IMR-90 (cell line): ENCODE results near the gene MAP7. TPM values are rescaled to one million over a fixed set of nuclear protein-coding genes. Genes with fewer than 3 reads are reported as not detected.
A peak's percentile ranks its signal among the peaks of the same experiment; 100 is the strongest.

Experiments used
- ATAC-seq: fragments of 200-7000 bp; cut with Tn5 transposase; 2 replicates; pipeline ENCODE4 v1.9.1; 2020; ENCODE audit warnings: low read depth, mild to moderate bottlenecking, moderate library complexity
- BruUV-seq: library from RNA; stranded (reverse); fragments of 400-500 nt; replicated peaks from 2 replicates; lab custom pipeline; 2021; lab: Mats Ljungman, UMichigan
- CTCF ChIA-PET: fragments of 300-600 bp; formaldehyde crosslinking; extraction: SDS; loops from one replicate; lab custom pipeline; 2021; ENCODE audit warnings: antibody characterized with exemption; lab: Yijun Ruan, JAX
- POLR2A ChIA-PET: fragments of 300-600 bp; sonication (Branson Sonifier 250); formaldehyde crosslinking; loops from one replicate; lab custom pipeline; 2022; ENCODE audit warnings: antibody characterized with exemption; ENCODE audit not compliant: unreplicated experiment; lab: Charles Lee
- DNase-seq: peaks from one replicate; pipeline ENCODE4 v3.0.0; 2013
- H2AFZ ChIP-seq: replicated peaks from 2 replicates; pipeline ENCODE3; 2013; ENCODE audit warnings: low read length, mild to moderate bottlenecking; ENCODE audit not compliant: poor library complexity
- H2AK5ac ChIP-seq: 2 replicates; pipeline ENCODE4 v1.6.1; 2013; ENCODE audit warnings: low read depth, low read length, inconsistent platforms
- H2AK9ac ChIP-seq: replicated peaks from 2 replicates; pipeline ENCODE3; 2013; ENCODE audit warnings: mild to moderate bottlenecking, low read depth, low read length, moderate library complexity; ENCODE audit not compliant: poor library complexity
- H2BK120ac ChIP-seq: 2 replicates; pipeline ENCODE4 v1.6.1; 2013; ENCODE audit warnings: low read depth, low read length, inconsistent platforms
- H2BK15ac ChIP-seq: 3 replicates; pipeline ENCODE4 v1.6.1; 2013; ENCODE audit warnings: low read depth, low read length, inconsistent platforms
- H2BK20ac ChIP-seq: 2 replicates; pipeline ENCODE4 v1.6.1; 2013; ENCODE audit warnings: low read depth, mild to moderate bottlenecking, inconsistent platforms, low read length, moderate library complexity
- H2BK5ac ChIP-seq: 2 replicates; pipeline ENCODE4 v1.6.1; 2013; ENCODE audit warnings: mild to moderate bottlenecking, low read depth, low read length, inconsistent platforms; ENCODE audit not compliant: poor library complexity, severe bottlenecking
- H3K14ac ChIP-seq: replicated peaks from 2 replicates; pipeline ENCODE4 v1.6.1; 2013; ENCODE audit warnings: low read depth, low read length, inconsistent platforms
- H3K18ac ChIP-seq: 2 replicates; pipeline ENCODE4 v1.6.1; 2013; ENCODE audit warnings: low read depth, low read length, control low read depth
- H3K23ac ChIP-seq: 2 replicates; pipeline ENCODE4 v1.6.1; 2013; ENCODE audit warnings: low read depth, low read length, inconsistent platforms
- H3K27ac ChIP-seq: 2 replicates; pipeline ENCODE4 v1.5.1; 2013; ENCODE audit warnings: mild to moderate bottlenecking, control low read depth, low read length; ENCODE audit not compliant: insufficient read depth
- H3K27me3 ChIP-seq: 2 replicates; pipeline ENCODE4 v1.6.1; 2013; ENCODE audit warnings: low read length; ENCODE audit not compliant: control insufficient read depth, insufficient read depth
- H3K36me3 ChIP-seq: 2 replicates; pipeline ENCODE4 v1.6.1; 2013; ENCODE audit warnings: low read length, mixed read lengths; ENCODE audit not compliant: control insufficient read depth, insufficient read depth
- H3K4ac ChIP-seq: 2 replicates; pipeline ENCODE4 v1.6.1; 2013; ENCODE audit warnings: low read depth, low read length, inconsistent platforms
- H3K4me1 ChIP-seq: 2 replicates; pipeline ENCODE4 v1.6.1; 2013; ENCODE audit warnings: low read length, mixed read lengths; ENCODE audit not compliant: control insufficient read depth, insufficient read depth
- H3K4me2 ChIP-seq: 2 replicates; pipeline ENCODE4 v1.6.1; 2013; ENCODE audit warnings: low read depth, mild to moderate bottlenecking, control low read depth, low read length, moderate library complexity
- H3K4me3 ChIP-seq: 2 replicates; pipeline ENCODE4 v1.5.1; 2013; ENCODE audit warnings: low read depth, mild to moderate bottlenecking, control low read depth, low read length, moderate library complexity; ENCODE audit not compliant: insufficient read depth
- H3K56ac ChIP-seq: 2 replicates; pipeline ENCODE4 v1.6.1; 2013; ENCODE audit warnings: low read length, inconsistent platforms; ENCODE audit not compliant: insufficient read depth; ENCODE audit errors: extremely low read depth
- H3K79me1 ChIP-seq, 2 experiments: 2 replicates each; pipeline ENCODE4 v1.6.1; 2013; ENCODE audit warnings: low read length in 2 of 2, inconsistent platforms in 1 of 2, low read depth in 1 of 2
- H3K9ac ChIP-seq: 2 replicates; pipeline ENCODE4 v1.6.1; 2013; ENCODE audit warnings: low read depth, low read length, control low read depth
- H3K9me1 ChIP-seq: 2 replicates; pipeline ENCODE4 v1.6.1; 2013; ENCODE audit warnings: low read length, inconsistent platforms; ENCODE audit not compliant: insufficient read depth
- H3K9me3 ChIP-seq: 2 replicates; pipeline ENCODE4 v1.6.1; 2013; ENCODE audit warnings: low read length; ENCODE audit not compliant: control insufficient read depth, insufficient read depth
- H4K20me1 ChIP-seq: 2 replicates; pipeline ENCODE4 v1.6.1; 2013; ENCODE audit warnings: low read length, inconsistent platforms; ENCODE audit not compliant: insufficient read depth
- H4K5ac ChIP-seq: 2 replicates; pipeline ENCODE4 v1.6.1; 2013; ENCODE audit warnings: mild to moderate bottlenecking, low read depth, low read length, control low read depth
- H4K8ac ChIP-seq, 2 experiments: 2 replicates each; pipeline ENCODE4 v1.6.1; 2013; ENCODE audit warnings: low read depth in 2 of 2, low read length in 2 of 2, control low read depth in 1 of 2, inconsistent platforms in 1 of 2
- H4K91ac ChIP-seq: 2 replicates; pipeline ENCODE4 v1.6.1; 2013; ENCODE audit warnings: low read depth, low read length, inconsistent platforms; ENCODE audit not compliant: insufficient read depth
- CEBPB ChIP-seq: IDR thresholded peaks from 2 replicates; pipeline ENCODE4 v1.6.1; 2012; ENCODE audit warnings: low read depth, low read length, improper control_type of control experiment
- FOS ChIP-seq: fragments of 150-350 bp; IDR thresholded peaks from 2 replicates; pipeline ENCODE4 v1.6.1; 2016; ENCODE audit warnings: low read depth, low read length
- NFE2L2 ChIP-seq: fragments of 150-350 bp; IDR thresholded peaks from 2 replicates; pipeline ENCODE4 v1.6.1; 2016; ENCODE audit warnings: low read depth, mild to moderate bottlenecking, low read length
- RCOR1 ChIP-seq: IDR thresholded peaks from 2 replicates; pipeline ENCODE4 v1.6.1; 2012; ENCODE audit warnings: mild to moderate bottlenecking, low read length, improper control_type of control experiment; ENCODE audit not compliant: insufficient replicate concordance
- WGBS, 2 experiments: methylation state at CpG; one replicate each; pipeline versions ENCODE4 v1.1.5 to v1.1.7; 2013; ENCODE audit warnings: missing lambda C conversion rate in 2 of 2; ENCODE audit not compliant: insufficient read length in 1 of 2; ENCODE audit errors: extremely low coverage in 2 of 2; 5-methylcytosine and 5-hydroxymethylcytosine counted together
- dilution Hi-C: fragments of 300-500 bp; cut with HindIII; formaldehyde crosslinking; loops from one replicate; pipeline ENCODE4 v1.14.3; 2018; ENCODE audit warnings: low sequenced_read_pairs; ENCODE audit not compliant: unreplicated experiment
- in situ Hi-C: fragments of 300-500 bp; cut with MboI; formaldehyde crosslinking; loops from 3 replicates; pipeline ENCODE4 v1.14.3; 2019; ENCODE audit warnings: low sequenced_read_pairs, inconsistent platforms, mixed read lengths
- intact Hi-C: fragments of 100-400 bp; cut with micrococcal nuclease; formaldehyde crosslinking; loops from 2 replicates; pipeline ENCODE4 v1.10.0; 2022
- polyA plus RNA-seq, 3 experiments: library from polyadenylated mRNA; depleted of rRNA; stranded (reverse); fragments of >200 nt; gene quantifications; 2 replicates each; pipeline ENCODE4 v1.2.3, GENCODE V29; 2012; ENCODE audit warnings: low replicate concordance in 1 of 3
- total RNA-seq: library from RNA; depleted of rRNA; stranded (reverse); fragments of >200 nt; gene quantifications from 2 replicates; pipeline ENCODE4 v1.2.3, GENCODE V29; 2012

The MAP7 gene
- total and polyA plus RNA-seq, 2 of the 4 experiments (the other 2 are of a cell fraction) = 0.19 to 0.36 TPM

DNA sequence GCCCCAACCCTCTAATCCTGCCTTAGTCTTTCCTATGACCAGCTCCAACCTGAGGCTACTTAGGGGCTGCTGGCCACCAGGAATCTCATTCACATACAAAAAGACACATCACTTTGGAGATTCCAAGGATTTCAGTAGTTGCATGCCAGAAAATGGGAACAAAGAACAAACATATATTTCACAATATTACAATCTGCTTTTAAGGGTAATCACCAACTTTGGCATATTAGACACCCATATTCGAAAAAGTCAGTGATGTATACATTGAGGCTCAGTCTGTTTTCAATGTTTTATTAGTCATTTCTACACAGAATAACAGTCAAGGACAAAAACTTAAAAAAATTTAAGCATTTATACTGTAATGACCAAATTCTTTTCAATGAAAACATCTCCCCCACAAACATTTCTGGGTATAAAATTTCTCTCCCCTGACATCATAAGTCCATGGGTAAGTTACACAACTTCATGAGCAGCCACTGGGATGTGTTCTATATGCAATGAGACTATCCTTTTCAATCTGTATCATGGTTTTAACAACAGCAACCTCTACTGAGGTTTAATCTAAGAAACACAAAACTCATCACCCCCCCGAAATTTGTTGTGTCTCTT lies 103.5 kb downstream of the MAP7 start:
- H4K91ac ChIP-seq = peak overlapping the region; percentile 98
- H3K9me3 ChIP-seq = no peaks in the 10 kb centered on the region
- no TSS peak for BruUV-seq
- H2AFZ ChIP-seq = no peak overlapping the region
- H3K4ac ChIP-seq = peak overlapping the region; percentile 83
- H2AK5ac ChIP-seq = no peak overlapping the region
- H3K9me1 ChIP-seq = no peaks in the 10 kb centered on the region
- peak overlapping the region; percentile 94 for H3K18ac ChIP-seq
- peak overlapping the region; percentile 48; the same call in 1 of the 2 replicates for H3K23ac ChIP-seq
- dilution Hi-C loops = no loop called here
- 0 out of 3 replicates have a peak overlapping the region, but pooled peaks have one; percentile 96 for H2BK15ac ChIP-seq
- peak overlapping the region in 1 of 2 experiments; percentile 90; a peak in 2 of 4 replicates for H4K8ac ChIP-seq
- H4K5ac ChIP-seq = peak overlapping the region; percentile 81
- no peaks in the 10 kb centered on the region for H3K36me3 ChIP-seq
- H3K4me1 ChIP-seq = peaks cover 6% of the 10 kb centered on the region
- DNase-seq (peak; percentile 80), ATAC-seq (peak; percentile 94)
- H3K14ac ChIP-seq = 0 out of 2 replicates have a peak overlapping the region, but pooled peaks have one; percentile 5
- H2BK120ac ChIP-seq = peak overlapping the region; percentile 63
- WGBS, 2 experiments = no CpG with 5 or more reads among the region's 2 CpGs
- H3K27me3 ChIP-seq = no peaks in the 10 kb centered on the region; the same call in 1 of the 2 replicates
- no peak overlapping the region for H3K56ac ChIP-seq
- no peak overlapping the region for H3K4me3 ChIP-seq
- ChIA-PET CTCF (no interaction called here), POLR2A (no interaction called here)
- H3K9ac ChIP-seq = 0 out of 2 replicates have a peak overlapping the region, but pooled peaks have one; percentile 28
- in situ Hi-C loops = no loop called here
- peak overlapping the region; percentile 86 for H3K27ac ChIP-seq
- TF ChIP-seq RCOR1 (no peak), FOS (no peak), CEBPB (peak; percentile 85), NFE2L2 (no peak)
- intact Hi-C loops = no loop called here
- peak overlapping the region; percentile 64 for H2BK5ac ChIP-seq
- peak overlapping the region; percentile 85 for H2BK20ac ChIP-seq
- peak overlapping the region; percentile 76 for H3K4me2 ChIP-seq
- no peak overlapping the region for H2AK9ac ChIP-seq
- no peaks in the 10 kb centered on the region for H4K20me1 ChIP-seq
- no peaks in the 10 kb centered on the region for H3K79me1 ChIP-seq
